SK-N-SH (cell line): ENCODE data around the gene TMPRSS2.

ENCODE experiments used
- CHD2 ChIP-seq: fragments of 150-350 bp; IDR thresholded peaks from 2 replicates; pipeline ENCODE4 v1.6.1; 2018; ENCODE audit warnings: low read length; ENCODE audit not compliant: partially characterized antibody
- EZH2phosphoT487 ChIP-seq: fragments of 200-600 bp; sonication (generic); IDR thresholded peaks from 2 replicates; pipeline ENCODE4 v1.6.1; 2017; ENCODE audit warnings: low read depth, mixed run types, mild to moderate bottlenecking, antibody characterized with exemption, moderate library complexity, borderline replicate concordance
- SIN3A ChIP-seq: IDR thresholded peaks from 2 replicates; pipeline ENCODE4 v1.6.1; 2012; ENCODE audit warnings: low read depth, mild to moderate bottlenecking, low read length, moderate library complexity, borderline replicate concordance
- TEAD4 ChIP-seq: IDR thresholded peaks from 2 replicates; pipeline ENCODE4 v1.4.0; 2012; ENCODE audit warnings: mild to moderate bottlenecking, borderline replicate concordance; ENCODE audit not compliant: insufficient read depth
- TF ChIP-seq, protein P1 (sequence below): fragments of 200-600 bp; sonication (generic); IDR thresholded peaks from 2 replicates; pipeline ENCODE4 v1.6.1; 2017; ENCODE audit warnings: antibody characterized with exemption, mild to moderate bottlenecking, moderate library complexity
- TF ChIP-seq, protein P2 (sequence below): fragments of 150-350 bp; IDR thresholded peaks from 2 replicates; pipeline ENCODE4 v1.6.1; 2017; ENCODE audit warnings: antibody characterized with exemption, low read length, low read depth, borderline replicate concordance
- TF ChIP-seq, protein P3 (sequence below): IDR thresholded peaks from 2 replicates; pipeline ENCODE4 v1.6.1; 2012; ENCODE audit warnings: mild to moderate bottlenecking, low read depth, low read length, moderate library complexity

DNA sequence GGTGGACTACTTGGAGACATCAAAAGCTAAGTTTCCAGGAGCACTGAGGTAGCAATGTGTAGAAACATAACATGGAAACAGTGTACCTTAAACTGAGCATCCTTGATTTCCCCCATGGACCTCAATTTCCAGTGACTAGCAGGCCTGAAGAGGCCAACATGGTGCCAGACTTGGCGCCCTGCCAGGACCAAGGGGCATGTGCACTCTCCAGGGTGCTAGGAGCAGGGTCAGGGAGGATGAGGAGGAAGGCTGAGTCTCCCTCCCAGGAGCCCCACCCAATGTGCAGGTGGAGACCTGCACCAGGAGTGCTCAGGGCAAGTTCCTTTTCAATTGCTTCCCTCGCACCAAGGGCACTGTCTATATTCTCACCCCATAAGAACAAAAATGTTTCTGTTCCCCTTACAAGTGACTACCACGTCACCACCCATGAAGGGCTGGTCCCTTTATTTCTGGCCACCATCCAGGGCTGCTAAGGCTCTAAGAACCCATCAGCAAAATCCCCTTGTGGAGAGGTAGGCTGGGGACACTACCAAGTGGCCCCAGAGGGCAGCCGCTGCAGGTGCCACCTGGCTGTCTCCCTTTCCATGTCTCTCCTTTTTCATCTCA lies 42.7 kb downstream of the TMPRSS2 start:
- TF ChIP-seq, protein P1, sequence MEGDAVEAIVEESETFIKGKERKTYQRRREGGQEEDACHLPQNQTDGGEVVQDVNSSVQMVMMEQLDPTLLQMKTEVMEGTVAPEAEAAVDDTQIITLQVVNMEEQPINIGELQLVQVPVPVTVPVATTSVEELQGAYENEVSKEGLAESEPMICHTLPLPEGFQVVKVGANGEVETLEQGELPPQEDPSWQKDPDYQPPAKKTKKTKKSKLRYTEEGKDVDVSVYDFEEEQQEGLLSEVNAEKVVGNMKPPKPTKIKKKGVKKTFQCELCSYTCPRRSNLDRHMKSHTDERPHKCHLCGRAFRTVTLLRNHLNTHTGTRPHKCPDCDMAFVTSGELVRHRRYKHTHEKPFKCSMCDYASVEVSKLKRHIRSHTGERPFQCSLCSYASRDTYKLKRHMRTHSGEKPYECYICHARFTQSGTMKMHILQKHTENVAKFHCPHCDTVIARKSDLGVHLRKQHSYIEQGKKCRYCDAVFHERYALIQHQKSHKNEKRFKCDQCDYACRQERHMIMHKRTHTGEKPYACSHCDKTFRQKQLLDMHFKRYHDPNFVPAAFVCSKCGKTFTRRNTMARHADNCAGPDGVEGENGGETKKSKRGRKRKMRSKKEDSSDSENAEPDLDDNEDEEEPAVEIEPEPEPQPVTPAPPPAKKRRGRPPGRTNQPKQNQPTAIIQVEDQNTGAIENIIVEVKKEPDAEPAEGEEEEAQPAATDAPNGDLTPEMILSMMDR = no peak
- TF ChIP-seq SIN3A = no peak
- TF ChIP-seq, protein P2, sequence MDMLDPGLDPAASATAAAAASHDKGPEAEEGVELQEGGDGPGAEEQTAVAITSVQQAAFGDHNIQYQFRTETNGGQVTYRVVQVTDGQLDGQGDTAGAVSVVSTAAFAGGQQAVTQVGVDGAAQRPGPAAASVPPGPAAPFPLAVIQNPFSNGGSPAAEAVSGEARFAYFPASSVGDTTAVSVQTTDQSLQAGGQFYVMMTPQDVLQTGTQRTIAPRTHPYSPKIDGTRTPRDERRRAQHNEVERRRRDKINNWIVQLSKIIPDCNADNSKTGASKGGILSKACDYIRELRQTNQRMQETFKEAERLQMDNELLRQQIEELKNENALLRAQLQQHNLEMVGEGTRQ = no peak
- TF ChIP-seq, protein P3, sequence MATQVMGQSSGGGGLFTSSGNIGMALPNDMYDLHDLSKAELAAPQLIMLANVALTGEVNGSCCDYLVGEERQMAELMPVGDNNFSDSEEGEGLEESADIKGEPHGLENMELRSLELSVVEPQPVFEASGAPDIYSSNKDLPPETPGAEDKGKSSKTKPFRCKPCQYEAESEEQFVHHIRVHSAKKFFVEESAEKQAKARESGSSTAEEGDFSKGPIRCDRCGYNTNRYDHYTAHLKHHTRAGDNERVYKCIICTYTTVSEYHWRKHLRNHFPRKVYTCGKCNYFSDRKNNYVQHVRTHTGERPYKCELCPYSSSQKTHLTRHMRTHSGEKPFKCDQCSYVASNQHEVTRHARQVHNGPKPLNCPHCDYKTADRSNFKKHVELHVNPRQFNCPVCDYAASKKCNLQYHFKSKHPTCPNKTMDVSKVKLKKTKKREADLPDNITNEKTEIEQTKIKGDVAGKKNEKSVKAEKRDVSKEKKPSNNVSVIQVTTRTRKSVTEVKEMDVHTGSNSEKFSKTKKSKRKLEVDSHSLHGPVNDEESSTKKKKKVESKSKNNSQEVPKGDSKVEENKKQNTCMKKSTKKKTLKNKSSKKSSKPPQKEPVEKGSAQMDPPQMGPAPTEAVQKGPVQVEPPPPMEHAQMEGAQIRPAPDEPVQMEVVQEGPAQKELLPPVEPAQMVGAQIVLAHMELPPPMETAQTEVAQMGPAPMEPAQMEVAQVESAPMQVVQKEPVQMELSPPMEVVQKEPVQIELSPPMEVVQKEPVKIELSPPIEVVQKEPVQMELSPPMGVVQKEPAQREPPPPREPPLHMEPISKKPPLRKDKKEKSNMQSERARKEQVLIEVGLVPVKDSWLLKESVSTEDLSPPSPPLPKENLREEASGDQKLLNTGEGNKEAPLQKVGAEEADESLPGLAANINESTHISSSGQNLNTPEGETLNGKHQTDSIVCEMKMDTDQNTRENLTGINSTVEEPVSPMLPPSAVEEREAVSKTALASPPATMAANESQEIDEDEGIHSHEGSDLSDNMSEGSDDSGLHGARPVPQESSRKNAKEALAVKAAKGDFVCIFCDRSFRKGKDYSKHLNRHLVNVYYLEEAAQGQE = 0 out of 2 replicates have a peak, but pooled peaks have one; percentile 18
- TF ChIP-seq TEAD4 = no peak
- TF ChIP-seq EZH2phosphoT487 = no peak
- no peak for TF ChIP-seq CHD2
